Epithelial cell of esophagus (primary cell): Measurements from ENCODE around the gene ORMDL3.
A peak's percentile ranks its signal among the peaks of the same experiment; 100 is the strongest.

Experiments
- DNase-seq: peaks from one replicate; pipeline ENCODE4 v3.0.0; 2010; ENCODE audit warnings: low read depth
- H3K4me3 ChIP-seq: 2 replicates; pipeline ENCODE4 v1.5.1; 2011; ENCODE audit warnings: mild to moderate bottlenecking, low read length, control low read depth
- TF ChIP-seq, protein P1 (sequence below): IDR thresholded peaks from 2 replicates; pipeline ENCODE4 v1.5.1; 2011; ENCODE audit warnings: low read depth, mild to moderate bottlenecking, low read length, control low read depth, inconsistent platforms; ENCODE audit not compliant: insufficient read depth; ENCODE audit errors: missing control alignments

ORMDL3 gene

DNA sequence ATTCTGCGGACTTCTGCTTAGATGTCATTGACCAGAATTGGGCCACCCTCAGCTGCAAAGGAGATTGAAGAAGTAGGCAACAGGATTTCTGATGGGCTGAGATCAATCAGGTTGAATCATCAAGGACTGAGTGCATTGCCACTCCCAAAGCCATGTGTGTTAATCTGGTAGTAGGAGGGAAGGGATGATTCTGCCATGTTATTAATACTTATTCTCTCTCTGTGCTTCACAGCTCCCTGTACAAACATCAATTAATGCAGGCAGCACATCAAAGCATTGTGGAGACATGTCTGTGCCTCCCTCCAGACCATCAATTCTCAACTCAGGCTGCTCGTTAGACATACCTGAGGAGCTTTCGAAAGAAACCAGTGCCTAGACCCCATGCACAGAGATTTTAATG, 11.7 kb upstream of the ORMDL3 start:
- H3K4me3 ChIP-seq = no peak overlapping the region
- TF ChIP-seq, protein P1, sequence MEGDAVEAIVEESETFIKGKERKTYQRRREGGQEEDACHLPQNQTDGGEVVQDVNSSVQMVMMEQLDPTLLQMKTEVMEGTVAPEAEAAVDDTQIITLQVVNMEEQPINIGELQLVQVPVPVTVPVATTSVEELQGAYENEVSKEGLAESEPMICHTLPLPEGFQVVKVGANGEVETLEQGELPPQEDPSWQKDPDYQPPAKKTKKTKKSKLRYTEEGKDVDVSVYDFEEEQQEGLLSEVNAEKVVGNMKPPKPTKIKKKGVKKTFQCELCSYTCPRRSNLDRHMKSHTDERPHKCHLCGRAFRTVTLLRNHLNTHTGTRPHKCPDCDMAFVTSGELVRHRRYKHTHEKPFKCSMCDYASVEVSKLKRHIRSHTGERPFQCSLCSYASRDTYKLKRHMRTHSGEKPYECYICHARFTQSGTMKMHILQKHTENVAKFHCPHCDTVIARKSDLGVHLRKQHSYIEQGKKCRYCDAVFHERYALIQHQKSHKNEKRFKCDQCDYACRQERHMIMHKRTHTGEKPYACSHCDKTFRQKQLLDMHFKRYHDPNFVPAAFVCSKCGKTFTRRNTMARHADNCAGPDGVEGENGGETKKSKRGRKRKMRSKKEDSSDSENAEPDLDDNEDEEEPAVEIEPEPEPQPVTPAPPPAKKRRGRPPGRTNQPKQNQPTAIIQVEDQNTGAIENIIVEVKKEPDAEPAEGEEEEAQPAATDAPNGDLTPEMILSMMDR = no peak
- peak; percentile 43 for DNase-seq

DNA sequence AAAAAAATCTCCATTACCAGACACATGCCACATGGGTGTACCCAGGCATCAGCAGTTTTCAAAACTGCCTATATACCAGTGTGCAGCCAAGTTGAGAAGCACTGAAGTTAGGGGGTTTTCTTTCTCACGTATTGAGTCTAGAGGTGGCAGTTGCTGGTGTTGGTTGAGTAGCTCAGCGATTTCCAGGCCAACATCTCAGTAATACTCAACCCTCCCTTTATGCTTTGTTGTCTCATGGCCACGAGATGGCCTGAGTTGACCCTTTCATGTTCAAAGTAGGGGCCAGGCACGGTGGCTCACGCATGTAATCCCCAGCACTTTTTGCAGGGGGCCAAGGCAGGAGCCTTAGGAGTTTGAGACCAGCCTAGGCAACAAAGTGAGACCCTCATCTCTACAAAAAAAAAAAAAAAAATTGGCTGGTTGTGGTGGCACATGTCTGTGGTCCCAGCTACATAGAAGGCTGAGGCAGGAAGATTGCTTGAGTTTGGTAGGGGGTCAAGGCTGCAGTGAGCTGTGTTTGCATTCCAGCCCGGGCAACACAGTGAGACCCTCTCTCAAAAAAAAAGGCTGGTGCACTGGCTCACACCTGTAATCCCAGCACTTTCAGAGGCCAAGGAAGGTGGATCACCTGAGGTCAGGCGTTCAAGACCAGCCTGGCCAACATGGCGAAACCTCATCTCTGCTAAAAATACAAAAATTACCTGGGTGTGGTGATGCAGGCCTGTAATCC, 10.9 kb upstream of the ORMDL3 start:
- TF ChIP-seq, protein P1 = no peak
- H3K4me3 ChIP-seq = no peak overlapping the region
- no peak for DNase-seq

DNA sequence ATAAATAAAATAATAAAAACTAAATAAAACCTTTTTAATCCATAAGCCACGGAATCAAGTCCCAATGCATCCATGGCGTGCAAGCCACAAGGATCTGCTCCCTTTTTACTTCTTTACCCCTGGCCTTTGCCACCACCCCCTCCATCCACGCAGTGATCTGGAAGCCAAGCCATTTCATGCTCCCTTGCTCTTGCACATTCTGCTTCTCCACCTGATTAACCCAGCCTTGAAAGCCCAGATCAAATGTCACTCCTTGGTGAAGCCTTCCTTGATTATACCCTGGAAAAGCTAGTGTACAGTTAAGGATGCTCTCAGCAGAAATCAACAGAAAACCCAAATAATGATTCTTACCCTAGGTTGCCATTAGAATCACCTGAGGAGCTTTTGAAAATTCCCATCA, 10.0 kb upstream of the ORMDL3 start:
- no peak for DNase-seq
- TF ChIP-seq, protein P1 = no peak
- H3K4me3 ChIP-seq = no peak overlapping the region

DNA sequence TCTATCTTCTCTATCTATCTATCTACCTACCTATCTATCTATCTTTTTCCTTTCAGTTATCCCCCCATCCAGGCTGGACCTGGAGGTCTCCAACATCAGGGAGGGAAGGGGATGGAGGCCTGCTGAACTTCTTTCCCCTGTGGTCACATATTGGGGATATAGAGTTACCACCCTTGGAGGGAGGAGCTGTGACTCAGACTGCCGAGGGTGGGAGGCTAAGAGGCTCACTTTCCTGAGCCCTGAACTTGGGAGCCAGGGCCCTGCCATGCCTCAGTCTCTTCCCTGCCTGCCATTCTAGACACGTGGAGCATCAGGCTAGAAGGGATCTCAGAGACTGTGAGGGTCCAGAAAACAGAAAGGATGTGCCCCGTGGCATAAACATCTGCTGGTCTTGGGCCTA, 8.5 kb upstream of the ORMDL3 start:
- TF ChIP-seq, protein P1 = no peak
- no peak overlapping the region for H3K4me3 ChIP-seq
- peak; percentile 16 for DNase-seq

DNA sequence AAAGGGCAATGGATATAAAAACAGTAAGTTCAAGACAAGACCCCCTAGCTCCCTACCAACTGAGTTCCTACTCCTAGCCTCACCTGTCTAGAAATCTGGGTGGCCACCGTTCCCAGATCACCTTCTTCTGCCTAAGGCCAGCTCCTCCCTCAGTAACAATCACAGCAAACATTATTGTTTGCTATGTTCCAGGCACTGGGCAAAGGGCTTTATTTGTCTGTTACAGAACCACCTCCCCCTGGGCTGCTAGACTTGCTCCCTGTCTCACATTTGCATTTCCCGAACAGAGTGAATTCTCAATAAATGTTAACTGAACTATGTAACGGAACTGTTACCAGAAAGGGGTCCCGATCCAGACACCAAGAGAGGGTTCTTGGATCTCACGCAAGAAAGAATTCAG, 6.9 kb upstream of the ORMDL3 start:
- DNase-seq = no peak
- TF ChIP-seq, protein P1 = no peak
- H3K4me3 ChIP-seq = no peak overlapping the region

DNA sequence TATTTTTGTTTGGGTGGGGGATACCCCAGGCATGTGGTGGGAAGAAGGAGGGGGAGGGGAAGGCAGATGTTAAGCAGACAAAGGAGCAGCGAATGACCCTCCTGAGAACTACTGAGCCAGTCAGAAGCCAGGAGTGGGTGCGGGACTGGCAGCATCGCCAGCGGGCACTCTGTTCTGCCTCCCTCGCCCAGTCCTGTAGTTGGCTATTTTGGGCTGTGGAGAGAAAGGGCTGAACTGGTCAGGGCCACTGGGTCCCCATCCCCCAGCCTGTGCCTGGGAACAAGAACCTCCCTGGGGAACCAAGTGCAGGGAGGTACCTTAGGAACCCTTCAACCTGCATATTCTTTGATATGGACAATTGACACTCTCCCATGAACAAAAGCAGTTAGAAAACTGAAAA, 6.5 kb upstream of the ORMDL3 start:
- no peak for DNase-seq
- H3K4me3 ChIP-seq = no peak overlapping the region

More for the DNA sequence above, 6.5 kb upstream of the ORMDL3 start:
- TF ChIP-seq, protein P1 = no peak
